NCI-H748 (cell line): ENCODE measurements around the gene PRSS50.
"Not testable (repeated sequence)": the region's sequence is repeated elsewhere in the genome, so short reads cannot be mapped to it uniquely, and the experiment has no call there.

Source experiments
- DNase-seq: peaks from one replicate; lab custom pipeline; 2025; ENCODE audit not compliant: unreplicated experiment; lab: John Stamatoyannopoulos, UW

PRSS50 gene

GRCh38 chr3:46708401-46709156 is 9.1 kb downstream of the PRSS50 start:
- no peak for DNase-seq

GRCh38 chr3:46707601-46708011 is 10.1 kb downstream of the PRSS50 start:
- no peak for DNase-seq

GRCh38 chr3:46706771-46707582 is 10.7 kb downstream of the PRSS50 start:
- DNase-seq: no peak

- no peak for DNase-seq
These were observed 11.7 kb downstream of the PRSS50 start for GRCh38 chr3:46705751-46706552.

- peak; percentile 65 for DNase-seq
These were observed 12.6 kb downstream of the PRSS50 start for GRCh38 chr3:46705022-46705530.

- not testable (repeated sequence) for DNase-seq
These were observed 13.3 kb downstream of the PRSS50 start for GRCh38 chr3:46704346-46704745.

GRCh38 chr3:46703013-46703520 is 14.6 kb downstream of the PRSS50 start:
- no peak for DNase-seq

GRCh38 chr3:46702246-46703012 is 15.2 kb downstream of the PRSS50 start:
- DNase-seq: no peak

- peak; percentile 49 for DNase-seq
These were observed 16.3 kb downstream of the PRSS50 start, which contains the start of gene TMIE for GRCh38 chr3:46701181-46701939. TSS of gene TMIE (plus strand) at chr3:46701392. CDS start at chr3:46701488, 96 bp downstream.

GRCh38 chr3:46700772-46701171 is 16.9 kb downstream of the PRSS50 start:
- peak; percentile 86 for DNase-seq

GRCh38 chr3:46699676-46700523 is 17.8 kb downstream of the PRSS50 start:
- no peak for DNase-seq

- no peak for DNase-seq
These were observed 21.4 kb downstream of the PRSS50 start for GRCh38 chr3:46695962-46696894.

GRCh38 chr3:46695177-46695961 is 22.3 kb downstream of the PRSS50 start:
- peak; percentile 3 for DNase-seq

GRCh38 chr3:46694520-46694919 is 23.1 kb downstream of the PRSS50 start:
- DNase-seq: no peak

GRCh38 chr3:46693892-46694226 is 23.8 kb downstream of the PRSS50 start:
- DNase-seq: no peak

- DNase-seq: no peak
These were observed 24.4 kb downstream of the PRSS50 start, which contains the start of gene ALS2CL for GRCh38 chr3:46693038-46693891. TSS of gene ALS2CL (minus strand) at chr3:46693679. CDS start at chr3:46689440, 4,239 bp downstream.
